HepG2 (cell line): ENCODE data around the gene VNN1. TPM values are rescaled to one million over a fixed set of nuclear protein-coding genes. Genes with fewer than 3 reads are reported as not detected.

Experiments
- ATF3 ChIP-seq: sonication (generic); formaldehyde crosslinking; IDR thresholded peaks from 2 replicates; pipeline ENCODE4 v1.4.0; 2020; ENCODE audit warnings: missing genetic modification reagents
- ATM ChIP-seq: fragments of 450-650 bp; IDR thresholded peaks from 2 replicates; pipeline ENCODE4 v1.7.1; 2017; ENCODE audit warnings: mild to moderate bottlenecking, borderline replicate concordance
- CENPBD1 ChIP-seq: sonication (generic); formaldehyde crosslinking; IDR thresholded peaks from 2 replicates; pipeline ENCODE4 v1.8.0; 2022; ENCODE audit warnings: missing genetic modification reagents, low read depth, mild to moderate bottlenecking, borderline replicate concordance
- IKZF4 ChIP-seq: sonication (generic); formaldehyde crosslinking; IDR thresholded peaks from 2 replicates; pipeline ENCODE4 v1.5.1; 2020; ENCODE audit warnings: borderline replicate concordance, mild to moderate bottlenecking, low read depth, missing genetic modification reagents; ENCODE audit errors: not compliant biosample characterization
- ISL2 ChIP-seq: sonication (generic); formaldehyde crosslinking; IDR thresholded peaks from 2 replicates; pipeline ENCODE4 v1.5.0; 2020; ENCODE audit warnings: missing genetic modification reagents
- JUNB ChIP-seq: sonication (generic); formaldehyde crosslinking; IDR thresholded peaks from 2 replicates; pipeline ENCODE4 v1.8.0; 2022; ENCODE audit warnings: missing genetic modification reagents, mild to moderate bottlenecking, borderline replicate concordance
- KDM5A ChIP-seq: fragments of 200-600 bp; sonication (generic); IDR thresholded peaks from 2 replicates; pipeline ENCODE4 v1.7.0; 2018; ENCODE audit warnings: antibody characterized with exemption, mild to moderate bottlenecking, low read length, borderline replicate concordance
- SATB2 ChIP-seq: sonication (generic); formaldehyde crosslinking; IDR thresholded peaks from 2 replicates; pipeline ENCODE4 v1.5.0; 2020; ENCODE audit warnings: missing genetic modification reagents
- SIN3A ChIP-seq: IDR thresholded peaks from 2 replicates; pipeline ENCODE4 v1.6.1; 2011; ENCODE audit warnings: low read depth, mild to moderate bottlenecking, control low read depth, low read length, borderline replicate concordance
- SMAD3 ChIP-seq: sonication (generic); formaldehyde crosslinking; IDR thresholded peaks from 2 replicates; pipeline ENCODE4 v1.4.0; 2020; ENCODE audit warnings: missing genetic modification reagents
- SNRNP70 ChIP-seq: fragments of 200-400 bp; formaldehyde crosslinking; IDR thresholded peaks from 2 replicates; pipeline ENCODE4 v1.6.1; 2017; ENCODE audit warnings: mild to moderate bottlenecking, low read depth, low read length, moderate library complexity
- SOX13 ChIP-seq, 3 experiments: fragments of 450-650 bp in 1 of 3; sonication (generic) in 1 of 3; formaldehyde crosslinking in 1 of 3; IDR thresholded peaks in 2 of 3; conservative IDR thresholded peaks in 1 of 3; 2 replicates each; pipeline versions ENCODE4 v1.5.0 to v1.6.1; 2016 to 2020; ENCODE audit warnings: antibody characterized with exemption in 1 of 3, mild to moderate bottlenecking in 1 of 3, missing compliant biosample characterization in 1 of 3, missing genetic modification reagents in 1 of 3, moderate library complexity in 1 of 3
- TOE1 ChIP-seq: sonication (generic); formaldehyde crosslinking; IDR thresholded peaks from 2 replicates; pipeline ENCODE4 v1.4.0; 2020; ENCODE audit warnings: mild to moderate bottlenecking, missing genetic modification reagents
- TRAFD1 ChIP-seq: sonication (generic); formaldehyde crosslinking; IDR thresholded peaks from 2 replicates; pipeline ENCODE4 v1.5.1; 2020; ENCODE audit warnings: missing genetic modification reagents, mild to moderate bottlenecking, borderline replicate concordance
- ZBTB1 ChIP-seq: sonication (generic); formaldehyde crosslinking; IDR thresholded peaks from 2 replicates; pipeline ENCODE4 v1.4.0; 2020; ENCODE audit warnings: missing genetic modification reagents, borderline replicate concordance
- ZBTB39 ChIP-seq: sonication (generic); formaldehyde crosslinking; IDR thresholded peaks from 2 replicates; pipeline ENCODE4 v1.5.0; 2020; ENCODE audit warnings: missing genetic modification reagents
- ZFAT ChIP-seq: sonication (generic); formaldehyde crosslinking; conservative IDR thresholded peaks from 2 replicates; pipeline ENCODE4 v1.8.1; 2023; ENCODE audit warnings: missing genetic modification reagents, inconsistent platforms
- ZFP90 ChIP-seq: sonication (generic); formaldehyde crosslinking; IDR thresholded peaks from 2 replicates; pipeline ENCODE4 v1.8.0; 2022; ENCODE audit warnings: missing genetic modification reagents, mild to moderate bottlenecking, inconsistent platforms, borderline replicate concordance
- ZNF292 ChIP-seq: sonication (generic); formaldehyde crosslinking; IDR thresholded peaks from 2 replicates; pipeline ENCODE4 v1.8.1; 2022; ENCODE audit warnings: mild to moderate bottlenecking, low read depth, missing genetic modification reagents, borderline replicate concordance
- ZNF460 ChIP-seq: sonication (generic); formaldehyde crosslinking; IDR thresholded peaks from 2 replicates; pipeline ENCODE4 v1.5.1; 2020; ENCODE audit warnings: missing genetic modification reagents, mild to moderate bottlenecking, borderline replicate concordance
- ZNF550 ChIP-seq: sonication (generic); formaldehyde crosslinking; IDR thresholded peaks from 2 replicates; pipeline ENCODE4 v1.4.0; 2020; ENCODE audit warnings: mild to moderate bottlenecking, missing genetic modification reagents, borderline replicate concordance
- ZNF674 ChIP-seq: sonication (generic); formaldehyde crosslinking; IDR thresholded peaks from 2 replicates; pipeline ENCODE4 v1.5.0; 2020; ENCODE audit warnings: low read depth, mild to moderate bottlenecking, missing genetic modification reagents
- ZNF704 ChIP-seq: sonication (generic); formaldehyde crosslinking; IDR thresholded peaks from 2 replicates; pipeline ENCODE4 v1.8.1; 2023; ENCODE audit warnings: mild to moderate bottlenecking, inconsistent platforms, moderate library complexity, missing genetic modification reagents, borderline replicate concordance
- ZNF850 ChIP-seq: sonication (generic); formaldehyde crosslinking; conservative IDR thresholded peaks from 2 replicates; pipeline ENCODE4 v1.9.0; 2021; ENCODE audit warnings: mild to moderate bottlenecking, missing genetic modification reagents
- polyA plus RNA-seq, 8 experiments: library from polyadenylated mRNA; depleted of rRNA in 3 of 8; stranded (reverse) in 7 of 8; unstranded in 1 of 8; fragments of >200 nt; fragmentation: Illumina TruSeq in 4 of 8; extraction: Trizol in 4 of 8; gene quantifications; 2 replicates each; pipeline versions ENCODE4 v1.2.1 to v1.2.3, GENCODE V29; 2011 to 2016; ENCODE audit warnings: low read depth in 4 of 8, missing spikeins in 1 of 8, mixed read lengths in 1 of 8; ENCODE audit not compliant: insufficient read depth in 1 of 8
- total RNA-seq, 5 experiments: library from RNA; depleted of rRNA; stranded (reverse); fragments of >200 nt; fragmentation: Illumina TruSeq; extraction: Trizol; gene quantifications; 2 replicates each; pipeline ENCODE4 v1.2.3, GENCODE V29; 2016; ENCODE audit warnings: low read depth in 1 of 5

The VNN1 gene
- total and polyA plus RNA-seq, 2 of the 13 experiments (the other 11 are each of a cell fraction or from before 2014, with no cell fraction given) = 0.62 to 4.0 TPM

- no peak for TF ChIP-seq IKZF4
- no peak for TF ChIP-seq ZNF550 (CRISPR knock-in tag)
- no peak for TF ChIP-seq ZFP90 (CRISPR knock-in tag)
- no peak for TF ChIP-seq ZFAT (CRISPR knock-in tag)
- no peak for TF ChIP-seq TRAFD1 (CRISPR knock-in tag)
- TF ChIP-seq ISL2 (CRISPR knock-in tag) = peak; percentile 88
- TF ChIP-seq ATM = peak; percentile 59; the same call in 1 of the 2 replicates
- TF ChIP-seq CENPBD1 (CRISPR knock-in tag) = no peak
- TF ChIP-seq TOE1 = no peak; the same call in 1 of the 2 replicates
- TF ChIP-seq SOX13 (IDR thresholded peaks at IDR 0.05) = peak; percentile 79
- peak in 1 of 2 experiments; percentile 93; a peak in 2 of 4 replicates for TF ChIP-seq SOX13 (CRISPR knock-in tag; conservative IDR thresholded peaks at IDR 0.05 in 1 of 2, IDR thresholded peaks at IDR 0.05 in 1 of 2)
- TF ChIP-seq ZBTB1 (CRISPR knock-in tag) = no peak
- no peak for TF ChIP-seq JUNB (CRISPR knock-in tag)
- TF ChIP-seq ZNF460 (CRISPR knock-in tag) = peak; percentile 30; the same call in 1 of the 2 replicates
- peak; percentile 86; the same call in 1 of the 2 replicates for TF ChIP-seq ZNF292 (CRISPR knock-in tag)
- no peak for TF ChIP-seq SNRNP70
- no peak for TF ChIP-seq ZBTB39
- no peak for TF ChIP-seq ZNF850 (CRISPR knock-in tag)
- TF ChIP-seq ATF3 (CRISPR knock-in tag) = no peak
- TF ChIP-seq SMAD3 (CRISPR knock-in tag) = peak; percentile 98
- TF ChIP-seq ZNF704 = no peak
- TF ChIP-seq KDM5A = no peak
- no peak for TF ChIP-seq SATB2
- no peak for TF ChIP-seq ZNF674 (CRISPR knock-in tag)
- TF ChIP-seq SIN3A = peak; percentile 73
These were observed 20.9 kb upstream of the VNN1 start (continued) for GRCh38 chr6:132734694-132735236.
